SK-N-SH (cell line): ENCODE results near the gene XK. TPM values are rescaled to one million over a fixed set of nuclear protein-coding genes. Genes with fewer than 3 reads are reported as not detected.

Experiments used
- CTCF ChIA-PET: fragments of 300-600, 350-600 bp; formaldehyde crosslinking; extraction: SDS; loops from one replicate; lab custom pipeline; 2021; lab: Yijun Ruan, JAX
- POLR2A ChIA-PET: fragments of 350-600 bp; sonication (Branson Sonifier 250); formaldehyde crosslinking; extraction: SDS; loops from one replicate; lab custom pipeline; 2020; ENCODE audit warnings: antibody characterized with exemption, inconsistent platforms; lab: Yijun Ruan, JAX
- DNase-seq: peaks from one replicate; pipeline ENCODE4 v3.0.0; 2012
- H2AFZ ChIP-seq: fragments of 200-600 bp; sonication (generic); 2 replicates; pipeline ENCODE4 v1.8.1; 2016; ENCODE audit warnings: antibody characterized with exemption, mild to moderate bottlenecking, low read depth
- H3F3A ChIP-seq: fragments of 200-600 bp; sonication (generic); replicated peaks from 2 replicates; pipeline ENCODE3; 2016; ENCODE audit warnings: antibody characterized with exemption, mild to moderate bottlenecking; ENCODE audit not compliant: insufficient read depth
- H3K27ac ChIP-seq, 2 experiments: fragments of 200-500 bp in 1 of 2; fragments of 200-600 bp in 1 of 2; sonication (Bioruptor generic) in 1 of 2; sonication (generic), shearing (Covaris generic) in 1 of 2; 2 replicates each; pipeline versions ENCODE4 v1.5.1 to v1.6.1; 2014 to 2016; ENCODE audit warnings: low read depth in 2 of 2, inconsistent platforms in 1 of 2, low read length in 1 of 2, mild to moderate bottlenecking in 1 of 2, mixed read lengths in 1 of 2
- H3K27me3 ChIP-seq: fragments of 200-600 bp; sonication (generic), shearing (Covaris generic); 2 replicates; pipeline ENCODE4 v1.6.1; 2016; ENCODE audit warnings: mixed run types; ENCODE audit not compliant: insufficient read depth
- H3K36me3 ChIP-seq, 2 experiments: fragments of 200-500 bp in 1 of 2; fragments of 200-600 bp in 1 of 2; sonication (Bioruptor generic) in 1 of 2; sonication (generic) in 1 of 2; replicated peaks in 1 of 2; 2 replicates each; pipeline versions ENCODE3 to v1.5.1; 2014 to 2016; ENCODE audit warnings: low read length in 1 of 2, mild to moderate bottlenecking in 1 of 2; ENCODE audit not compliant: insufficient read depth in 2 of 2, control insufficient read depth in 1 of 2
- H3K4me1 ChIP-seq, 2 experiments: fragments of 200-500 bp in 1 of 2; fragments of 200-600 bp in 1 of 2; sonication (Bioruptor generic) in 1 of 2; sonication (generic), shearing (Covaris generic) in 1 of 2; 2 replicates each; pipeline versions ENCODE4 v1.5.1 to v1.6.1; 2014 to 2016; ENCODE audit warnings: low read depth in 1 of 2, low read length in 1 of 2, mixed run types in 1 of 2; ENCODE audit not compliant: insufficient read depth in 2 of 2, control insufficient read depth in 1 of 2
- H3K4me2 ChIP-seq: fragments of 200-600 bp; sonication (generic), shearing (Covaris generic); 2 replicates; pipeline ENCODE4 v1.6.1; 2017; ENCODE audit warnings: mixed run types
- H3K4me3 ChIP-seq, 2 experiments: fragments of 200-500 bp in 1 of 2; fragments of 200-600 bp in 1 of 2; sonication (Bioruptor generic) in 1 of 2; sonication (generic), shearing (Covaris generic) in 1 of 2; 2 replicates each; pipeline versions ENCODE4 v1.5.1 to v1.8.1; 2014 to 2016; ENCODE audit warnings: low read depth in 2 of 2, inconsistent platforms in 1 of 2, low read length in 1 of 2, mild to moderate bottlenecking in 1 of 2, mixed read lengths in 1 of 2, moderate library complexity in 1 of 2
- H3K79me2 ChIP-seq: fragments of 200-600 bp; sonication (generic); 2 replicates; pipeline ENCODE4 v1.8.1; 2017; ENCODE audit warnings: mild to moderate bottlenecking; ENCODE audit not compliant: insufficient read depth
- H3K9ac ChIP-seq: fragments of 200-600 bp; sonication (generic); 2 replicates; pipeline ENCODE4 v1.6.1; 2017; ENCODE audit warnings: mixed run types
- H3K9me2 ChIP-seq: fragments of 200-600 bp; sonication (generic); 2 replicates; pipeline ENCODE4 v1.6.1; 2017; ENCODE audit warnings: mixed run types
- H3K9me3 ChIP-seq: fragments of 200-600 bp; sonication (generic); 2 replicates; pipeline ENCODE4 v1.6.1; 2017; ENCODE audit warnings: mixed run types, mild to moderate bottlenecking, moderate library complexity
- H4K20me1 ChIP-seq: fragments of 200-600 bp; sonication (generic); 2 replicates; pipeline ENCODE4 v1.6.1; 2017; ENCODE audit warnings: mild to moderate bottlenecking, mixed run types; ENCODE audit not compliant: insufficient read depth
- CTCF ChIP-seq: fragments of 200-600 bp; sonication (generic); IDR thresholded peaks from 2 replicates; pipeline ENCODE4 v1.6.1; 2017; ENCODE audit warnings: antibody characterized with exemption, mild to moderate bottlenecking, moderate library complexity
- ELF1 ChIP-seq: IDR thresholded peaks from 2 replicates; pipeline ENCODE4 v1.4.0; 2012
- FOXM1 ChIP-seq: IDR thresholded peaks from 2 replicates; pipeline ENCODE4 v1.4.0; 2012; ENCODE audit warnings: low read depth, mild to moderate bottlenecking
- GABPA ChIP-seq: IDR thresholded peaks from 2 replicates; pipeline ENCODE4 v1.4.0; 2012; ENCODE audit warnings: low read depth, mild to moderate bottlenecking
- GATA2 ChIP-seq: sonication (generic); formaldehyde crosslinking; IDR thresholded peaks from 2 replicates; pipeline ENCODE4 v1.5.0; 2020; ENCODE audit warnings: mild to moderate bottlenecking, missing genetic modification reagents
- MAX ChIP-seq: IDR thresholded peaks from 2 replicates; pipeline ENCODE4 v1.4.0; 2012; ENCODE audit warnings: low read depth
- MEF2A ChIP-seq: IDR thresholded peaks from 2 replicates; pipeline ENCODE4 v1.4.0; 2012; ENCODE audit warnings: low read depth, borderline replicate concordance
- MXI1 ChIP-seq: IDR thresholded peaks from 2 replicates; pipeline ENCODE4 v1.6.1; 2012; ENCODE audit warnings: mild to moderate bottlenecking, low read depth, low read length, improper control_type of control experiment
- NFIC ChIP-seq: IDR thresholded peaks from 2 replicates; pipeline ENCODE4 v1.4.0; 2012; ENCODE audit warnings: borderline replicate concordance
- NRF1 ChIP-seq: IDR thresholded peaks from 2 replicates; pipeline ENCODE4 v1.6.1; 2012; ENCODE audit warnings: low read depth, mild to moderate bottlenecking, low read length
- PBX3 ChIP-seq: IDR thresholded peaks from 2 replicates; pipeline ENCODE4; 2012
- POLR2AphosphoS5 ChIP-seq: IDR thresholded peaks from 2 replicates; pipeline ENCODE4 v1.6.1; 2012; ENCODE audit warnings: low read depth, low read length
- RAD21 ChIP-seq: IDR thresholded peaks from 2 replicates; pipeline ENCODE4 v1.6.1; 2012; ENCODE audit warnings: mild to moderate bottlenecking, low read length
- RCOR1 ChIP-seq: fragments of 150-350 bp; IDR thresholded peaks from 2 replicates; pipeline ENCODE4 v1.6.1; 2017; ENCODE audit warnings: antibody characterized with exemption, low read length
- RFX5 ChIP-seq: IDR thresholded peaks from 2 replicates; pipeline ENCODE4 v1.6.1; 2012; ENCODE audit warnings: mild to moderate bottlenecking, improper control_type of control experiment, low read length
- RXRA ChIP-seq: IDR thresholded peaks from 2 replicates; pipeline ENCODE4 v1.4.0; 2012; ENCODE audit warnings: low read depth, mild to moderate bottlenecking, borderline replicate concordance
- TCF12 ChIP-seq: IDR thresholded peaks from 2 replicates; pipeline ENCODE4 v1.4.0; 2012
- TEAD4 ChIP-seq: IDR thresholded peaks from 2 replicates; pipeline ENCODE4 v1.4.0; 2012; ENCODE audit warnings: mild to moderate bottlenecking, borderline replicate concordance; ENCODE audit not compliant: insufficient read depth
- USF2 ChIP-seq: fragments of 150-350 bp; IDR thresholded peaks from 2 replicates; pipeline ENCODE4 v1.6.1; 2017; ENCODE audit warnings: antibody characterized with exemption, low read length, low read depth, borderline replicate concordance
- YY1 ChIP-seq: IDR thresholded peaks from 2 replicates; pipeline ENCODE4 v1.4.0; 2012; ENCODE audit warnings: low read depth, mild to moderate bottlenecking
- ZBTB33 ChIP-seq: IDR thresholded peaks from 2 replicates; pipeline ENCODE4 v1.4.0; 2012; ENCODE audit warnings: low read depth, borderline replicate concordance
- WGBS: methylation state at CpG from one replicate; pipeline ENCODE4 v1.1.6; 2017; ENCODE audit warnings: low lambda C conversion rate; 5-methylcytosine and 5-hydroxymethylcytosine counted together
- polyA plus RNA-seq, 3 experiments: library from polyadenylated mRNA; depleted of rRNA; stranded (reverse); fragments of >200 nt; gene quantifications; 2 replicates each; pipeline ENCODE4 v1.2.3, GENCODE V29; 2012

XK gene
- polyA plus RNA-seq, 1 of the 3 experiments (the other 2 are of a cell fraction): not detected

- Histone ChIP-seq H3K9me2 (no peaks in the 10 kb centered on the region), H3K36me3 (no peaks in the 10 kb centered on the region), H3K27ac (no peak overlapping the region), H4K20me1 (no peaks in the 10 kb centered on the region), H3K9me3 (no peaks in the 10 kb centered on the region), H3K4me3 (no peak overlapping the region), H2AFZ (no peak overlapping the region), H3K79me2 (no peaks in the 10 kb centered on the region), H3K4me2 (no peak overlapping the region), H3K27me3 (no peaks in the 10 kb centered on the region), H3F3A (no peaks in the 10 kb centered on the region), H3K4me1 (no peaks in the 10 kb centered on the region), H3K9ac (no peak overlapping the region)
- ChIA-PET POLR2A (no interaction called here), CTCF (interaction anchor here (1.0 kb wide), 1 partner anchor 29 kb away, joined by 3 read pairs; no protein-coding TSS in a partner anchor)
- TF ChIP-seq ELF1: no peak
- no peak for TF ChIP-seq PBX3
- no peak for TF ChIP-seq USF2
- no peak for TF ChIP-seq RAD21
- TF ChIP-seq MXI1: no peak
- TF ChIP-seq MAX: no peak
- TF ChIP-seq GABPA: no peak
- TF ChIP-seq RFX5: no peak
- TF ChIP-seq RXRA: no peak
- TF ChIP-seq MEF2A: no peak
- TF ChIP-seq NRF1: no peak
- TF ChIP-seq CTCF: no peak
- TF ChIP-seq RCOR1: no peak
- no peak for TF ChIP-seq TCF12
- no peak for DNase-seq
Observed at GRCh38 chrX:37716602-37717001, 31.0 kb downstream of the XK start.

- H2AFZ ChIP-seq: no peak overlapping the region
- no peak overlapping the region for H3K4me2 ChIP-seq
- H3F3A ChIP-seq: no peaks in the 10 kb centered on the region
- DNase-seq: no peak
- no peak overlapping the region for H3K27ac ChIP-seq
- ChIA-PET CTCF (no interaction called here), POLR2A (no interaction called here)
- no peaks in the 10 kb centered on the region for H3K4me1 ChIP-seq
- H3K27me3 ChIP-seq: no peaks in the 10 kb centered on the region
- no peaks in the 10 kb centered on the region for H4K20me1 ChIP-seq
- H3K9me2 ChIP-seq: no peaks in the 10 kb centered on the region
- H3K4me3 ChIP-seq: no peak overlapping the region
- H3K9ac ChIP-seq: no peak overlapping the region
- no peaks in the 10 kb centered on the region for H3K79me2 ChIP-seq
- no peaks in the 10 kb centered on the region for H3K36me3 ChIP-seq
- no peaks in the 10 kb centered on the region for H3K9me3 ChIP-seq
- TF ChIP-seq POLR2AphosphoS5 (no peak), MAX (no peak), RXRA (no peak), ZBTB33 (no peak), RAD21 (no peak), NFIC (no peak), USF2 (no peak), NRF1 (no peak), MXI1 (no peak), FOXM1 (no peak), TEAD4 (no peak), YY1 (no peak), GATA2 (CRISPR knock-in tag) (no peak), TCF12 (no peak), GABPA (no peak), ELF1 (no peak), RCOR1 (no peak)
- 9% methylated on average over 1 of the region's 1 CpG for WGBS
Observed at GRCh38 chrX:37717708-37718107, 32.1 kb downstream of the XK start.
